Lung (tissue), 12 donors: ENCODE measurements around the gene RANBP17. TPM values are rescaled to one million over a fixed set of nuclear protein-coding genes. Genes with fewer than 3 reads are reported as not detected.

Experiments used
- ATAC-seq: fragments of 200-7000 bp; cut with Tn5 transposase; one replicate; pipeline ENCODE4 v1.9.1; 2020; ENCODE audit warnings: moderate number of reproducible peaks; ENCODE audit not compliant: insufficient read depth, low FRiP score
- DNase-seq, 3 donors: peaks; one replicate each; pipeline ENCODE4 v3.0.0-alpha.2; 2013 to 2017
- H3K27ac ChIP-seq, 2 donors: one replicate each; pipeline ENCODE4 v1.5.1; 2013; ENCODE audit warnings: mild to moderate bottlenecking in 2 of 2, moderate library complexity in 2 of 2, control low read depth in 1 of 2, inconsistent platforms in 1 of 2, low read depth in 1 of 2, low read length in 1 of 2
- H3K27me3 ChIP-seq, 3 donors: one replicate each; pipeline ENCODE4 v1.5.1; 2013; ENCODE audit warnings: low read length in 2 of 3; ENCODE audit not compliant: control insufficient read depth in 3 of 3, insufficient read depth in 3 of 3
- H3K36me3 ChIP-seq, 4 donors: one replicate each; pipeline ENCODE4 v1.5.1; 2013; ENCODE audit warnings: low read length in 4 of 4, mild to moderate bottlenecking in 1 of 4, moderate library complexity in 1 of 4; ENCODE audit not compliant: control insufficient read depth in 4 of 4, insufficient read depth in 4 of 4
- H3K4me1 ChIP-seq, 5 donors: one replicate each; pipeline ENCODE4 v1.5.1; 2013; ENCODE audit warnings: low read length in 5 of 5, mild to moderate bottlenecking in 2 of 5, moderate library complexity in 1 of 5; ENCODE audit not compliant: control insufficient read depth in 5 of 5, insufficient read depth in 5 of 5
- H3K4me3 ChIP-seq: one replicate; pipeline ENCODE4 v1.5.1; 2013; ENCODE audit warnings: mild to moderate bottlenecking, control low read depth, moderate library complexity
- H3K9ac ChIP-seq, 2 donors: one replicate each; pipeline ENCODE4 v1.5.1; 2013; ENCODE audit warnings: low read length in 2 of 2, control low read depth in 1 of 2; ENCODE audit not compliant: insufficient read depth in 1 of 2
- H3K9me3 ChIP-seq, 4 donors: one replicate each; pipeline ENCODE4 v1.5.1; 2013; ENCODE audit warnings: low read length in 3 of 4, mild to moderate bottlenecking in 1 of 4, moderate library complexity in 1 of 4; ENCODE audit not compliant: control insufficient read depth in 4 of 4, insufficient read depth in 3 of 4
- CTCF ChIP-seq: IDR thresholded peaks from 2 replicates; pipeline ENCODE4 v1.5.1; 2012; ENCODE audit warnings: mild to moderate bottlenecking; ENCODE audit errors: control extremely low read depth, extremely low read depth
- WGBS, 2 donors: extraction: QIAGEN DNeasy Blood & Tissue Kit; methylation state at CpG; one replicate each; pipeline ENCODE4 v1.1.7; 2013; 5-methylcytosine and 5-hydroxymethylcytosine counted together
- polyA plus RNA-seq, 2 donors: library from polyadenylated mRNA; stranded (reverse); fragments of 200-250 nt; gene quantifications; one replicate each; pipeline ENCODE4 v1.2.1, GENCODE V29; 2013
- total RNA-seq, 2 donors: library from RNA; depleted of rRNA in 1 of 2; stranded (reverse); fragments of >200 nt in 1 of 2; gene quantifications; one replicate each; pipeline ENCODE4 v1.2.1, GENCODE V29; 2014 to 2021
- donor health status: control.
- donor health status: control.
- donor health status: Bipolar disorder and iron deficiency.
- donor health status: healthy.
- donor health status: DM: yes; HTN: yes; CAD: no.

The RANBP17 gene
- total and polyA plus RNA-seq, 4 donors = 1.8 to 130 (median 11.0) TPM

- Histone ChIP-seq H3K27ac (no peak overlapping the region), H3K9ac (no peak overlapping the region), H3K9me3 (no peaks in the 10 kb centered on the region), H3K4me1 (no peaks in the 10 kb centered on the region), H3K36me3 (no peaks in the 10 kb centered on the region), H3K27me3 (no peaks in the 10 kb centered on the region), H3K4me3 (no peak overlapping the region)
- DNase-seq (no peak), ATAC-seq (no peak)
- no peak for TF ChIP-seq CTCF
- 71 to 92% methylated on average over 2 of the region's 2 CpGs for WGBS, 2 donors
Measured at GRCh38 chr5:170844651-170845050, 17.2 kb upstream of the RANBP17 start.

DNA sequence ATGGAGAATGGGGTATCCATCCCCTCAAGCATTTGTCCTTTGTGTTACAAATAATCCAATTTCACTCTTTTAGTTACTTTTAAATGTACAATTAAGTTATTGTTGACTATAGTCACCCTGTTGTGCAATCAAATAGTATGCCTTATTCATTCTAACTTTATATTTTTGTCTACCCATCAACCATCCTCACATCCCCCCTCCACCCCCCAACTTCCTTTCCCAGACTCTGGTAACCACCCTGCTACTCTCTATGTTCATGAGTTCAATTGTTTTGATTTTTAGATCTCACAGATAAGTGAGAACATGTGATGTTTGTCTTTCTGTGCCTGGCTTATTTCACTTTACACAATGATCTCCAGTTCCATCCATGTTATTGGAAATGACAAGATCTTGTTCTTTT, 15.4 kb upstream of the RANBP17 start:
- Histone ChIP-seq H3K27me3 (no peaks in the 10 kb centered on the region), H3K36me3 (no peaks in the 10 kb centered on the region), H3K27ac (no peak overlapping the region), H3K9me3 (no peaks in the 10 kb centered on the region), H3K4me3 (no peak overlapping the region), H3K4me1 (no peaks in the 10 kb centered on the region), H3K9ac (no peak overlapping the region)
- no peak for TF ChIP-seq CTCF
- no peak for ATAC-seq
- no peak for DNase-seq

DNA sequence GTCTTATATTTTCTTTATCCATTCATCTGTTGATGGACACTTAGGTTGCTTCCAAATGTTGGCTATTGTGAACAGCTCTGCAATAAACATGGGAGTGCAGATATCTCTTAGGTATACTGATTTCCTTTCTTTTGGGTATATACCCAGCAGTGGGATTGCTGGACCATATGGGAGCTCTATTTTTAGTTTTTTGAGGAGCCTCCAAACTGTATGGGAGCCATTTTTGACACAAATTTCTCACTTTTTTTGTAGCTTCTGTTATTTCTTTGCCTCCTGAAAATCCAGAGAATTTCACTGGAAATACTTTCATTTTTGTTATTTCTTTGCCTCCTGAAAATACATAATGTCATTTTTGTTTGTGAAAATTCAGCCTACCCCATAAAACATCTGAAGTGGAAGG, 15.0 kb upstream of the RANBP17 start:
- no peak for TF ChIP-seq CTCF

GRCh38 chr5:170848033-170848432, 13.8 kb upstream of the RANBP17 start:
- no peak overlapping the region for H3K9ac ChIP-seq
- H3K36me3 ChIP-seq = no peaks in the 10 kb centered on the region
- H3K9me3 ChIP-seq = no peaks in the 10 kb centered on the region
- H3K4me1 ChIP-seq = no peaks in the 10 kb centered on the region
- H3K4me3 ChIP-seq = no peak overlapping the region
- peak; percentile 47 for ATAC-seq
- H3K27ac ChIP-seq = no peak overlapping the region
- no peak for TF ChIP-seq CTCF
- H3K27me3 ChIP-seq = no peaks in the 10 kb centered on the region
- WGBS, 2 donors = 61 to 83% methylated on average over 5 of the region's 5 CpGs
- no peak for DNase-seq

More for the DNA sequence above, 15.0 kb upstream of the RANBP17 start:
- no peak for DNase-seq
- Histone ChIP-seq H3K4me3 (no peak overlapping the region), H3K27ac (no peak overlapping the region), H3K27me3 (no peaks in the 10 kb centered on the region), H3K9ac (no peak overlapping the region), H3K36me3 (no peaks in the 10 kb centered on the region), H3K4me1 (no peaks in the 10 kb centered on the region), H3K9me3 (no peaks in the 10 kb centered on the region)
- no peak for ATAC-seq
